Measurements from ENCODE around the gene NBEA.
"Not testable (repeated sequence)": the region's sequence is repeated elsewhere in the genome, so short reads cannot be mapped to it uniquely, and the experiment has no call there.

The NBEA gene

DNA sequence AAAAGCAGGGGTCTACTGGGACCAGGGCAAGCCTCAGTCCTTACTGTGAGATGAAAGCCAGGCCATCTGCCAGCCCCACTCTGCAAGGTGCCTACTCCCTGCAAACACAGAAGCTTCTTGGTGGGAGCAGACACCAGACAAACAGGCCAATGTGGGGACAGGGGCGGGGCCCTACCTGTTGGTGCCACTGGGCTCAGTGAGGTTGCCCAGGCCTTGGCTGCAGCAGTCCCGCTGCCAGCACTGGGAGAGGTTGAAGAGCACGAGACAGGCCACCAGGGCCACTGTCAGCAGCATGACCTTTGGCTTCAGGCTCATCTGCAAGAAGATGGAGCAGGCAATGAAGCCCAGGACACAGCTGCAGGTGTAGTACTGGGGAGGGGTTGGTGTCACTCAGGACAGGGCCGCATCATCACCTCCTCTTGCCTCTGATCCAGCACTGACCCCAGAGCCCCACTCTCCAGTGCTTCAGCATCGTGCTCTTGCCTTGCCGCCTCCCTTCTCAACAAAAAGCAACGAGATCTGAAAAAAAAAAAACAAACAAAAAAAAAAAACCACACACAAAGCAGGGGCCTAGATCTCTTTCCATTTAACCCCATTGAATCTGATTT is 72.6 kb downstream of the NBEA start:
- Histone ChIP-seq H3K4me3 (ENCODE audit: low read depth in 1 of 2, low read length in 2 of 2) (no peak overlapping the region), H3K36me3 (ENCODE audit: insufficient read depth, low read length) (no peaks in the 10 kb centered on the region), H3K27me3 (ENCODE audit: control insufficient read depth in 1 of 2, insufficient read depth in 2 of 2, low read length in 2 of 2) (no peaks in the 10 kb centered on the region), H3K27ac (ENCODE audit: low read depth, low read length) (no peak overlapping the region), H3K4me1 (ENCODE audit: insufficient read depth, low read length) (peaks cover 6% of the 10 kb centered on the region), H3K9me3 (ENCODE audit: low read length) (no peaks in the 10 kb centered on the region), H3K9ac (ENCODE audit: low read length) (no peak overlapping the region)

DNA sequence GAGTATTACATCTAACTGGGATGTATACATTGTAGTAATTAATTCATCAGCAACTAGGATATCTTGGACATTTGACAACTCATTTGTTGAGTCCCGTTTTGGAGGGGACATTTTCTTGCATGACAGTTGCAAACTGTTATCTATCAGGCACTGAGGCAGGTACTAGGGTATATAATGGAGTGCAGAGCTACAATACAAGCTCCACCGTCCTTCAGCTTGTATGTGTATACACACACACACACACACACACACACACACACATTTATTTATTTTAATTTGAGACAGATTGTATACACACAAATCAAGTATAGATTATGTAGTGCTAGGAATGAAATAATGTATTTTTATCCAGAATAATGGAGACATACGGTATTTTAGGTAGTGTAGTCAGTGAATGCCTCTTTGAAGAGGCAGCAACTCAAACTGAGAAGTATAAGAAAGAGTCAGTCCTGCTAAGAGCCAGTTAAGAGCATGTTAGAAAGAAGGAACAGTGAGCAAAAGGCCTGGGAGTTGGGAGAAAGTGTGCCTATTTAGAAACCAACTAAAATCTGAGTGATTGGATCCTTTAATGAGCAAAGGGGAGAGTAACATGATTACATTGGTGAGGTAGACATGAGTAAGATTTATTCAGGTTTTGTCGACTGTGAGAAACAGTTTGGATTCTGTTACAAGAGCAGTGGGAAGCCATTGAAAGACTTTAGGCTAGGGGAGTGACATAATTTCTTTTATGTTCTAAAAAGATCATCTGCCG is 74.5 kb downstream of the NBEA start:
- no peaks in the 10 kb centered on the region for H3K27me3 ChIP-seq (ENCODE audit: control insufficient read depth in 1 of 2, insufficient read depth in 2 of 2, low read length in 2 of 2)
- no peaks in the 10 kb centered on the region for H3K36me3 ChIP-seq (ENCODE audit: insufficient read depth, low read length)
- H3K4me3 ChIP-seq (ENCODE audit: low read depth in 1 of 2, low read length in 2 of 2) = no peak overlapping the region
- no peaks in the 10 kb centered on the region for H3K4me1 ChIP-seq (ENCODE audit: insufficient read depth, low read length)
- no peak overlapping the region for H3K27ac ChIP-seq (ENCODE audit: low read depth, low read length)
- no peak overlapping the region for H3K9ac ChIP-seq (ENCODE audit: low read length)
- no peaks in the 10 kb centered on the region for H3K9me3 ChIP-seq (ENCODE audit: low read length)

DNA sequence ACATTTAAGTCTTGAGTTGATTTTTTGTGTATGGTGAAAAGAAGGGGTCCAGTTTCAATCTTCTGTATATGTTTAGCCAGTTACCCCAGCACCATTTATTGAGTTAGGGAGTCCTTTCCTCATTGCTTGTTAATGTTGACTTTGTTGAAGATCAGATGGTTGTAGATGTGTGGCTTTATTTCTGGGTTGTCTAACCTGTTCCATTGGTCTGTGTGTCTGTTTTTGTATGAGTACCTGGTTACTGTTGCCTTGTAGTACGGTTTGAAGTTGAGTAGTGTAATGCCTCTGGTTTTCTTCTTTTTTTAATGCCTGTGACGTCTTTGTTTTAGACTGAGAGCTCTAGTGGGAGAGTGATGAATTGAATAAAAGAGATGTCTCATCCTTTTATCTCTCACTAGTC is 83.2 kb downstream of the NBEA start:
- no peaks in the 10 kb centered on the region for H3K4me1 ChIP-seq (ENCODE audit: insufficient read depth, low read length)
- no peaks in the 10 kb centered on the region for H3K36me3 ChIP-seq (ENCODE audit: insufficient read depth, low read length)
- H3K9ac ChIP-seq (ENCODE audit: low read length) = no peak overlapping the region
- no peaks in the 10 kb centered on the region for H3K9me3 ChIP-seq (ENCODE audit: low read length)
- H3K27me3 ChIP-seq (ENCODE audit: control insufficient read depth in 1 of 2, insufficient read depth in 2 of 2, low read length in 2 of 2) = no peaks in the 10 kb centered on the region
- no peak overlapping the region for H3K27ac ChIP-seq (ENCODE audit: low read depth, low read length)
- H3K4me3 ChIP-seq (ENCODE audit: low read depth in 1 of 2, low read length in 2 of 2) = no peak overlapping the region

DNA sequence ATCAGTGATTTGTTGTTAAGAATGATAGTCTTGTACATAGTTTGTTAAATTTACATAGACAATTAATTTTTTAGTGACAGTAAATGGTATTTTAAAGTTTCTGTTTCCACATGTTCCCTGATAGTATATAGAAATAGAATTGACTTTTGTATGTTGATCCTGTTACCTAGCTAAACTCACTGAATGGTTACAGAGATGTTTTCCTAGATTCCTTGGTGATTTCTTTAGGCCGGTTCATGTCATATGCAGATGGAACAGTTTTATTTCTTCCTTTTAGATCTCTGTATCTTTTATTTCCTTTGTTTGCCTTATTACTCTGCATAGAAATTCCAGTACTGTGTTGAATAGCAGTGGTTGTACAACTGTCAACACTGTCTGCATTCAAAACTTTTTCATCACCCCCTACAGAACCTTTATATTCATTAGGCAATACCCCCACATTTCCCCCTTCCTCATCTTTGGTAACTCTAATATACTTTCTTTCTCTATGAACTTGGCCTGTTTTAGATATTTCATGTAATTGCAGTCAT is 86.3 kb downstream of the NBEA start:
- H3K9ac ChIP-seq (ENCODE audit: low read length) = no peak overlapping the region
- no peaks in the 10 kb centered on the region for H3K9me3 ChIP-seq (ENCODE audit: low read length)
- no peaks in the 10 kb centered on the region for H3K27me3 ChIP-seq (ENCODE audit: control insufficient read depth in 1 of 2, insufficient read depth in 2 of 2, low read length in 2 of 2)
- no peaks in the 10 kb centered on the region for H3K36me3 ChIP-seq (ENCODE audit: insufficient read depth, low read length)
- H3K4me1 ChIP-seq (ENCODE audit: insufficient read depth, low read length) = no peaks in the 10 kb centered on the region
- H3K27ac ChIP-seq (ENCODE audit: low read depth, low read length) = no peak overlapping the region
- no peak overlapping the region for H3K4me3 ChIP-seq (ENCODE audit: low read depth in 1 of 2, low read length in 2 of 2)

DNA sequence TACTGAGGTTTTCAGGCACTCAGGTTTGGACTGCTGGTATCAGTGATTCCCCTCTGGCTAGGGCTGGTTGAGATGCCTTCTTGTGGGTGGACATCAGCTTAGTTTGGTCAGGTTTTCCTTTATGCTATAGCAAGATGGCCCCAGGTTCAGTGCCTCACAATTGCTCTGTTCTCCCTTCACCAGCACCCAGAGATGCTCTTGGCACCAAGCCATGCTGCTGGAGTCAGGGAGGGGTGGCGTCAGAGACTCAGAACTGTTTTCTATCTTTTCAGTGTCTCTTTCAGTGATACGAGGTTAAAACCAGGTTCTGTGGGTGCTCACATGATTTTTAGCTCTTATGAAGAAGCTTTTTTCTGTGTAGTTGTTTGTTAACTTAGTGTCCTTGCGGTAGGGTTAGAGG is 96.9 kb downstream of the NBEA start:
- no peak overlapping the region for H3K9ac ChIP-seq (ENCODE audit: low read length)
- H3K27me3 ChIP-seq (ENCODE audit: control insufficient read depth in 1 of 2, insufficient read depth in 2 of 2, low read length in 2 of 2) = no peaks in the 10 kb centered on the region
- no peak overlapping the region for H3K27ac ChIP-seq (ENCODE audit: low read depth, low read length)
- no peak overlapping the region for H3K4me3 ChIP-seq (ENCODE audit: low read depth in 1 of 2, low read length in 2 of 2)
- no peaks in the 10 kb centered on the region for H3K9me3 ChIP-seq (ENCODE audit: low read length)
- H3K36me3 ChIP-seq (ENCODE audit: insufficient read depth, low read length) = no peaks in the 10 kb centered on the region
- H3K4me1 ChIP-seq (ENCODE audit: insufficient read depth, low read length) = no peaks in the 10 kb centered on the region

DNA sequence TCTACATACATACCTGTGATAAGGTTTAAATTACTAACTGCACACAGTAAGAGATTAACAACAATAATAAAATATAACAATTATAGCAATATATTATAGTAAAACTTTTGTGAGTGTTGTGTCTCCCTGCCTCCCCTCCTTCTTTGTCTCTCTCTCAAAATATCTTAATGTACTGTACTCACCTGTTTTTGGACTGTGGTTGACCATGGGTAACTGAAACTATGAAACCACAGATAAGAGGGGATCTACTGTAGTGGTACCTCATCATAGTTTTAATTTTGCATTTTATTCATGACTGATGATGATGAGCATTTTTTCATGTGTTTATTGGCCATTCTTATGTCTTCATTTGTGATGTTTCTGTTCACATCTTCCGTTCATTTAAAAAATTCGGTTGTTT is 104.5 kb downstream of the NBEA start:
- Histone ChIP-seq H3K36me3 (ENCODE audit: insufficient read depth, low read length) (no peaks in the 10 kb centered on the region), H3K27ac (ENCODE audit: low read depth, low read length) (no peak overlapping the region), H3K9ac (ENCODE audit: low read length) (no peak overlapping the region), H3K9me3 (ENCODE audit: low read length) (no peaks in the 10 kb centered on the region), H3K4me1 (ENCODE audit: insufficient read depth, low read length) (no peaks in the 10 kb centered on the region), H3K27me3 (ENCODE audit: control insufficient read depth in 1 of 2, insufficient read depth in 2 of 2, low read length in 2 of 2) (no peaks in the 10 kb centered on the region), H3K4me3 (ENCODE audit: low read depth in 1 of 2, low read length in 2 of 2) (no peak overlapping the region)

DNA sequence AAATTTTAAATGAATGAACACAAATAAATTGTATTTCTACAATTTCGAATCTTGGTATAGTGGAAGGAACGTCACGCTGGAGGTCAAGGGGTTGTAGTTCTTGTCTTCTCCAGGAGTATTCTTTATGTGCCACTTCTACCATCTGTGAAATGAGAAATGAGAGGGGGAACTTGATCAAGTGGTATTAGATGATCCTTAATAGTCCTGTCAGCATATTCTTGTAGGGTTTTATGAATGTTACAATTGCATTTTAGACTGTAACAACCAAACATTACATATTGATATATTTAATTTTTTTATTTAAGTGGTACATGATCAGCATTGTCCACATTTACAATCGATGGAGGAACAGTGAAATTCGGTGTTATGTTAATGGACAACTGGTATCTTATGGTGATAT is 113.6 kb downstream of the NBEA start:
- H3K27ac ChIP-seq (ENCODE audit: low read depth, low read length) = no peak overlapping the region
- no peak overlapping the region for H3K9ac ChIP-seq (ENCODE audit: low read length)
- H3K27me3 ChIP-seq (ENCODE audit: control insufficient read depth in 1 of 2, insufficient read depth in 2 of 2, low read length in 2 of 2) = no peaks in the 10 kb centered on the region
- H3K4me3 ChIP-seq (ENCODE audit: low read depth in 1 of 2, low read length in 2 of 2) = no peak overlapping the region
- no peaks in the 10 kb centered on the region for H3K36me3 ChIP-seq (ENCODE audit: insufficient read depth, low read length)
- no peaks in the 10 kb centered on the region for H3K9me3 ChIP-seq (ENCODE audit: low read length)
- no peaks in the 10 kb centered on the region for H3K4me1 ChIP-seq (ENCODE audit: insufficient read depth, low read length)

DNA sequence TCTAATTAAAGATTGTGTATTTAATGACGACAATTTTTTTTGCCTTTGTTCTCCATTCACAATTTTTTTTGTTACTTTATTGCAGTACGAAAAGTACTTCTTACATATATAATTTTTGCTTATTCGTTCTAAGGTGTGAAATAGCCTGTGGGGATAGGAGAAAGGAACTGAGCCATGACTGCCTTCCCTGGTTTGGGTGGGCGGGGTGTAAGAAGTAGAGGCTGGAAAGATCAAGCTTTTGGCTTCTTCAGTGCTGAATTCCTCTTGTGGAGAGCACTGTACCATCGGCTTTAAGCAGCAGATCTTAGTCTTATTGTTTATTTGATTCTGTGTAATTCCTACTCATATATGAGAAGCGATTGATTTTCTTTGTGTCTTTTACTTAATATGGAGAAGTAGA is 115.8 kb downstream of the NBEA start:
- no peaks in the 10 kb centered on the region for H3K36me3 ChIP-seq (ENCODE audit: insufficient read depth, low read length)
- no peak overlapping the region for H3K9ac ChIP-seq (ENCODE audit: low read length)
- H3K4me1 ChIP-seq (ENCODE audit: insufficient read depth, low read length) = no peaks in the 10 kb centered on the region
- H3K27me3 ChIP-seq (ENCODE audit: control insufficient read depth in 1 of 2, insufficient read depth in 2 of 2, low read length in 2 of 2) = no peaks in the 10 kb centered on the region
- H3K9me3 ChIP-seq (ENCODE audit: low read length) = no peaks in the 10 kb centered on the region
- no peak overlapping the region for H3K27ac ChIP-seq (ENCODE audit: low read depth, low read length)
- no peak overlapping the region for H3K4me3 ChIP-seq (ENCODE audit: low read depth in 1 of 2, low read length in 2 of 2)

DNA sequence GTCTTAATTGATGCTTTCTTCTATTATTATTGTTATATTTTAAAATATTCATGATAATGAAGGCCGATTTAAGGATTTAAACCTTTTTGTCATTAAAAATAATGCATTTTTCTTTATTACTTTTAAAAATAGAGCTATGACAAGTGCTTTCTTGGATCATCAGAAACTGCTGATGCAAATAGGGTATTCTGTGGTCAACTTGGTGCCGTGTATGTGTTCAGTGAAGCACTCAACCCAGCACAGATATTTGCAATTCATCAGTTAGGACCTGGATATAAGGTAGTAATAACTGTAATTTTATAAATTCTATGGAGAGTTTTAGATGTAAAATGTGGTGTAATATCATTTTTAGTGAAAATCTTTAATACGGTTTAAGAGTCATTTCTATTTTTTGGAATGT is 116.5 kb downstream of the NBEA start:
- not testable (repeated sequence) for H3K27me3 ChIP-seq (ENCODE audit: control insufficient read depth in 1 of 2, insufficient read depth in 2 of 2, low read length in 2 of 2); H3K4me1 ChIP-seq (ENCODE audit: insufficient read depth, low read length); H3K36me3 ChIP-seq (ENCODE audit: insufficient read depth, low read length); H3K27ac ChIP-seq (ENCODE audit: low read depth, low read length); H3K4me3 ChIP-seq (ENCODE audit: low read depth in 1 of 2, low read length in 2 of 2); H3K9ac ChIP-seq (ENCODE audit: low read length); H3K9me3 ChIP-seq (ENCODE audit: low read length)

DNA sequence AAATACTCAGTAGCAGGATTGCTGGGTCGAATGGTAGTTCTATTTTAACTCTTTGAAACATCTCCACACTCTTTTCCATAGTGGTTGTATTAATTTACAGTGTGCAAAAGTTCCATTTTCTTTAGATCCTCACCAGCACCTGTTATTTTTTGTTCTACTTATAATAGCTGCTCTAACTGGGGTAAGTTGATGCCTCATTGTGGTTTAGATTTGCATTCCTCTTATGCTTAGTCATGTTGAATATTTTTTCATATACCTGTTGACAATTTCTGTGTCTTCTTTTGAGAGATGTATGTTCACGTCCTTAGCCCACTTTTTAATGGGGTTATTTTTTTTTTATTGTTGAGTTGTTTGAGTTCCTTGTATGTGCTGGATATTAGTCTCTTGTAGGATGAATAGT is 144.6 kb downstream of the NBEA start:
- Histone ChIP-seq H3K36me3 (ENCODE audit: insufficient read depth, low read length) (no peaks in the 10 kb centered on the region), H3K27ac (ENCODE audit: low read depth, low read length) (no peak overlapping the region), H3K9me3 (ENCODE audit: low read length) (no peaks in the 10 kb centered on the region), H3K27me3 (ENCODE audit: control insufficient read depth in 1 of 2, insufficient read depth in 2 of 2, low read length in 2 of 2) (no peaks in the 10 kb centered on the region), H3K4me1 (ENCODE audit: insufficient read depth, low read length) (no peaks in the 10 kb centered on the region), H3K9ac (ENCODE audit: low read length) (no peak overlapping the region), H3K4me3 (ENCODE audit: low read depth in 1 of 2, low read length in 2 of 2) (no peak overlapping the region)

DNA sequence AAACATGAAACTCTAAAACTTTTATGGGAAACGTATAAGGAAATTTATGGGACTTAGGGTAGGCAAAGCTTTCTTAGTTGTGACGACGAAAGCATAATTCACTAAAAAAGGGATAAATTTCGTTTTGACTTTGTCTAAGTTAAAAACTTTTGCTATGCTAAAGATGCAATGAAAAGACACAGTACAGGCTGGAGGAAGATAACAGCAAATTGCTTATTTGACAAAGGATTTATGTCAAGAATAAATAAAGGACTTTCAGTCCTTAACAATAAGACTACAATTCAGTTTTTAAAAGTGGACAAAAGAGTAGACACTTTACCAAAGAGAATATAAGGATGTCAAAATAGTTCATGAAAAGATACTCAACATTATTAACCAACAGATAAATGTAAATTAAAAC is 150.2 kb downstream of the NBEA start:
- H3K27me3 ChIP-seq (ENCODE audit: control insufficient read depth in 1 of 2, insufficient read depth in 2 of 2, low read length in 2 of 2) = no peaks in the 10 kb centered on the region
- no peaks in the 10 kb centered on the region for H3K36me3 ChIP-seq (ENCODE audit: insufficient read depth, low read length)
- H3K9me3 ChIP-seq (ENCODE audit: low read length) = no peaks in the 10 kb centered on the region
- no peak overlapping the region for H3K4me3 ChIP-seq (ENCODE audit: low read depth in 1 of 2, low read length in 2 of 2)
- H3K4me1 ChIP-seq (ENCODE audit: insufficient read depth, low read length) = no peaks in the 10 kb centered on the region
- no peak overlapping the region for H3K27ac ChIP-seq (ENCODE audit: low read depth, low read length)
- no peak overlapping the region for H3K9ac ChIP-seq (ENCODE audit: low read length)

DNA sequence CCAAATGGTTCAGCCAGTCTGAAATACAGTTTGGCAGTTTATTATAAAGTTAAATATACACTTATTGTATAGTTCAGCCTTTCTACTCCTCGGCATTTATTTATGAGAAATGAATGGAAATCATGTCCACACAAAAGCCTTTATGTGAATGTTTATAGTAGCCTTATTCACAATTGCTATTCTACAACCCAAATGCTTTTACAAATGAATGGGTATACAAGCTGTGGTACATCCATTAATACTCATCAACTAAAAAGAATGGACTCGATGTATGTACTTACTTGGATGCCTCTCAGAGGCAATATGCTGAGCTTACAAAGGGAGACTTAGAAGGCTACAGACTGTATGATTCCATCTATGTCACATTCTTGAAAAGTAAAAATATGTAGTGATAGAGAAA is 150.7 kb downstream of the NBEA start:
- H3K27me3 ChIP-seq (ENCODE audit: control insufficient read depth in 1 of 2, insufficient read depth in 2 of 2, low read length in 2 of 2) = no peaks in the 10 kb centered on the region
- H3K9me3 ChIP-seq (ENCODE audit: low read length) = no peaks in the 10 kb centered on the region
- no peaks in the 10 kb centered on the region for H3K4me1 ChIP-seq (ENCODE audit: insufficient read depth, low read length)
- H3K4me3 ChIP-seq (ENCODE audit: low read depth in 1 of 2, low read length in 2 of 2) = no peak overlapping the region
- no peak overlapping the region for H3K9ac ChIP-seq (ENCODE audit: low read length)
- H3K36me3 ChIP-seq (ENCODE audit: insufficient read depth, low read length) = no peaks in the 10 kb centered on the region
- no peak overlapping the region for H3K27ac ChIP-seq (ENCODE audit: low read depth, low read length)

Measured in muscle layer of colon (tissue), 2 donors.